SK-N-SH treated with all-trans-retinoic acid at 6 μM for 48 hours (cell line): ENCODE results near the gene SOX1.

Source experiments
- ARNTL ChIP-seq: fragments of 450-650 bp; formaldehyde crosslinking; IDR thresholded peaks from 2 replicates; pipeline ENCODE4 v1.5.0; 2020; ENCODE audit warnings: low read depth, mild to moderate bottlenecking, moderate library complexity, borderline replicate concordance
- BACH2 ChIP-seq: fragments of 250-450 bp; sonication (Bioruptor Pico); IDR thresholded peaks from 2 replicates; pipeline ENCODE4 v1.9.0; 2021; ENCODE audit warnings: mild to moderate bottlenecking, borderline replicate concordance
- ESRRG ChIP-seq: fragments of 250-450 bp; sonication (Bioruptor Pico); IDR thresholded peaks from 2 replicates; pipeline ENCODE4 v1.6.1; 2021; ENCODE audit warnings: mild to moderate bottlenecking
- ISL1 ChIP-seq: fragments of 250-450 bp; sonication (Bioruptor Pico); IDR thresholded peaks from 2 replicates; pipeline ENCODE4 v2.1.2; 2022; ENCODE audit warnings: mild to moderate bottlenecking, moderate library complexity
- OSR1 ChIP-seq: fragments of 250-450 bp; sonication (Bioruptor Pico); IDR thresholded peaks from 2 replicates; pipeline ENCODE4 v1.8.0; 2022; ENCODE audit warnings: moderate library complexity, mild to moderate bottlenecking, inconsistent platforms
- PATZ1 ChIP-seq: fragments of 250-450 bp; sonication (Bioruptor Pico); IDR thresholded peaks from 2 replicates; pipeline ENCODE4 v1.8.0; 2020; ENCODE audit warnings: mild to moderate bottlenecking, moderate library complexity, borderline replicate concordance
- SNAI2 ChIP-seq: fragments of 250-450 bp; sonication (Bioruptor Pico); IDR thresholded peaks from 2 replicates; pipeline ENCODE4 v1.5.0; 2020; ENCODE audit warnings: mild to moderate bottlenecking, moderate library complexity
- TCF4 ChIP-seq: fragments of 250-450 bp; sonication (Bioruptor Pico); IDR thresholded peaks from 2 replicates; pipeline ENCODE4 v1.8.0; 2021; ENCODE audit warnings: mild to moderate bottlenecking, moderate library complexity, borderline replicate concordance
- ZFP3 ChIP-seq: fragments of 250-450 bp; sonication (Bioruptor Pico); IDR thresholded peaks from 2 replicates; pipeline ENCODE4 v1.5.0; 2020; ENCODE audit warnings: mild to moderate bottlenecking, moderate library complexity
- ZFP30 ChIP-seq: fragments of 450-650 bp; formaldehyde crosslinking; IDR thresholded peaks from 2 replicates; pipeline ENCODE4 v1.5.0; 2022; ENCODE audit warnings: mild to moderate bottlenecking, moderate library complexity
- ZNF565 ChIP-seq: fragments of 450-650 bp; formaldehyde crosslinking; conservative IDR thresholded peaks from 2 replicates; pipeline ENCODE4 v1.5.0; 2020; ENCODE audit warnings: low read depth, mild to moderate bottlenecking, moderate library complexity
- ZNF8 ChIP-seq: fragments of 450-650 bp; formaldehyde crosslinking; IDR thresholded peaks from 2 replicates; pipeline ENCODE4 v1.5.0; 2020; ENCODE audit warnings: mild to moderate bottlenecking, moderate library complexity
- TF ChIP-seq, protein P1 (sequence below): fragments of 250-450 bp; sonication (Bioruptor Pico); IDR thresholded peaks from 2 replicates; pipeline ENCODE4 v1.5.1; 2021; ENCODE audit warnings: mild to moderate bottlenecking, moderate library complexity

DNA sequence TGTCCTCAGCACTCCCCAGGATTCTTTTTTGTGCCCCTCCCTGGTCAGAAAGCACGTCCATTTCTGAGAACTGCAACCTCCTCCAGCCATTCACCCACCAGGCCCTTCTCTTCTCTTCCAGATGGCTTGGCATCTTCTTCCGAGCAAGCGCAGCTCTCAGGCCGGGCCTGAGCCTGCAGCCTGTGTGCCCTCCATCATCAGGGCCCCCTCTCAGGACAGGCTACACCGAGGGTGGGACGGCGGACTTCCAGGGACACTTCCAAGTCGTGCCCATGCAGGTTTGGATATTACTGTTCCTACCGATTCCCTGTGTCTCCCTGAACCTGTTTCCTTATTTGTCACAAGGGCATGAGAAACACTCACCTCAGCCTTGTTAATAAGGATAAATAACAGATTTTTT lies 28.4 kb downstream of the SOX1 start:
- TF ChIP-seq ARNTL (CRISPR knock-in tag), result no peak
- no peak for TF ChIP-seq ISL1
- TF ChIP-seq OSR1 (CRISPR knock-in tag), result no peak
- no peak for TF ChIP-seq SNAI2
- no peak for TF ChIP-seq TCF4 (CRISPR knock-in tag)
- no peak for TF ChIP-seq ZNF565 (CRISPR knock-in tag)
- no peak for TF ChIP-seq PATZ1 (CRISPR knock-in tag)
- TF ChIP-seq BACH2 (CRISPR knock-in tag), result no peak
- no peak for TF ChIP-seq ZNF8
- TF ChIP-seq ZFP3 (CRISPR knock-in tag), result no peak
- no peak for TF ChIP-seq ZFP30 (CRISPR knock-in tag)
- no peak for TF ChIP-seq ESRRG (CRISPR knock-in tag)
- TF ChIP-seq, protein P1, sequence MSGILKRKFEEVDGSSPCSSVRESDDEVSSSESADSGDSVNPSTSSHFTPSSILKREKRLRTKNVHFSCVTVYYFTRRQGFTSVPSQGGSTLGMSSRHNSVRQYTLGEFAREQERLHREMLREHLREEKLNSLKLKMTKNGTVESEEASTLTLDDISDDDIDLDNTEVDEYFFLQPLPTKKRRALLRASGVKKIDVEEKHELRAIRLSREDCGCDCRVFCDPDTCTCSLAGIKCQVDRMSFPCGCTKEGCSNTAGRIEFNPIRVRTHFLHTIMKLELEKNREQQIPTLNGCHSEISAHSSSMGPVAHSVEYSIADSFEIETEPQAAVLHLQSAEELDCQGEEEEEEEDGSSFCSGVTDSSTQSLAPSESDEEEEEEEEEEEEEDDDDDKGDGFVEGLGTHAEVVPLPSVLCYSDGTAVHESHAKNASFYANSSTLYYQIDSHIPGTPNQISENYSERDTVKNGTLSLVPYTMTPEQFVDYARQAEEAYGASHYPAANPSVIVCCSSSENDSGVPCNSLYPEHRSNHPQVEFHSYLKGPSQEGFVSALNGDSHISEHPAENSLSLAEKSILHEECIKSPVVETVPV (CRISPR knock-in tag), result no peak
